HPDE6-E6E7 (cell line): ENCODE measurements around the gene ARAF.
A peak's percentile ranks its signal among the peaks of the same experiment; 100 is the strongest.
"Not testable (repeated sequence)": the region's sequence is repeated elsewhere in the genome, so short reads cannot be mapped to it uniquely, and the experiment has no call there.

ENCODE experiments used
- DNase-seq: peaks from one replicate; pipeline ENCODE4 v3.0.0; 2011; ENCODE audit warnings: missing footprints; ENCODE audit errors: extremely low spot score

The ARAF gene

GRCh38 chrX:47560934-47561658, at the start of gene ARAF:
ARAF (plus strand) TSS chrX:47561205; CDS start chrX:47562968, 1,763 bp downstream.
- peak; percentile 87 for DNase-seq

- not testable (repeated sequence) for DNase-seq
Measured at GRCh38 chrX:47512383-47512782, 48.6 kb upstream of the ARAF start.

- not testable (repeated sequence) for DNase-seq
Measured at GRCh38 chrX:47513034-47513965, 47.7 kb upstream of the ARAF start.

- no peak for DNase-seq
Measured at GRCh38 chrX:47514533-47515235, 46.3 kb upstream of the ARAF start.

- no peak for DNase-seq
Measured at GRCh38 chrX:47515941-47516665, 44.9 kb upstream of the ARAF start.

- no peak for DNase-seq
Measured at GRCh38 chrX:47518144-47518543, 42.9 kb upstream of the ARAF start.

GRCh38 chrX:47523297-47523696, 37.7 kb upstream of the ARAF start:
- DNase-seq: peak; percentile 39

GRCh38 chrX:47523713-47524166, 37.3 kb upstream of the ARAF start:
- no peak for DNase-seq

- DNase-seq: no peak
Measured at GRCh38 chrX:47529548-47529947, 31.5 kb upstream of the ARAF start.

GRCh38 chrX:47530049-47530448, 31.0 kb upstream of the ARAF start:
- DNase-seq: no peak

GRCh38 chrX:47539860-47540259, 21.1 kb upstream of the ARAF start:
- DNase-seq: no peak

GRCh38 chrX:47540754-47541538, 20.1 kb upstream of the ARAF start:
- DNase-seq: peak; percentile 81

- no peak for DNase-seq
Measured at GRCh38 chrX:47543496-47543895, 17.5 kb upstream of the ARAF start.

- DNase-seq: peak; percentile 61
Measured at GRCh38 chrX:47556045-47556623, 4.9 kb upstream of the ARAF start.

GRCh38 chrX:47558436-47558835, 2.6 kb upstream of the ARAF start:
- no peak for DNase-seq

- DNase-seq: no peak
Measured at GRCh38 chrX:47560179-47560933, 649 bp upstream of the ARAF start.

GRCh38 chrX:47561659-47562151, 700 bp downstream of the ARAF start:
- DNase-seq: no peak

- no peak for DNase-seq
Measured at GRCh38 chrX:47562615-47563243, 1.7 kb downstream of the ARAF start.

- DNase-seq: no peak
Measured at GRCh38 chrX:47563801-47564315, 2.9 kb downstream of the ARAF start.
